Ascending aorta (tissue), 2 donors: ENCODE results near the gene KIAA0825. TPM values are rescaled to one million over a fixed set of nuclear protein-coding genes. Genes with fewer than 3 reads are reported as not detected.

Source experiments
- DNase-seq, 2 donors: peaks; one replicate each; pipeline ENCODE4 v3.0.0-alpha.2; 2019; ENCODE audit warnings: low spot score in 2 of 2
- H3K27ac ChIP-seq, 2 donors: fragments of 200-600 bp; sonication (generic); one replicate each; pipeline ENCODE4 v1.5.1; 2016 to 2017; ENCODE audit warnings: mild to moderate bottlenecking in 1 of 2
- H3K27me3 ChIP-seq: fragments of 200-600 bp; sonication (generic); one replicate; pipeline ENCODE4 v1.5.1; 2017
- H3K36me3 ChIP-seq, 2 donors: fragments of 200-600 bp; sonication (generic); one replicate each; pipeline ENCODE4 v1.5.1; 2016
- H3K4me1 ChIP-seq, 2 donors: fragments of 200-600 bp; sonication (generic); one replicate each; pipeline ENCODE4 v1.5.1; 2016 to 2017; ENCODE audit warnings: mild to moderate bottlenecking in 1 of 2
- H3K4me3 ChIP-seq, 2 donors: fragments of 200-600 bp; sonication (generic); one replicate each; pipeline ENCODE4 v1.5.1; 2016 to 2017; ENCODE audit warnings: mild to moderate bottlenecking in 1 of 2
- H3K9me3 ChIP-seq, 2 donors: fragments of 200-600 bp; sonication (generic); one replicate each; pipeline ENCODE4 v1.5.1; 2016
- intact Hi-C: fragments of 100-400 bp; cut with DNase I; formaldehyde crosslinking; loops from one replicate; pipeline ENCODE4 v1.15.1; 2023
- total RNA-seq: library from RNA; depleted of rRNA; stranded (reverse); fragments of >200 nt; gene quantifications from one replicate; pipeline ENCODE4 v1.1.0, GENCODE V29; 2016
- TF ChIP-seq, protein P1 (sequence below), 3 experiments: fragments of 200-600 bp in 2 of 3; fragments of 450-650 bp in 1 of 3; sonication (generic) in 2 of 3; IDR thresholded peaks; one replicate each; pipeline ENCODE4 v1.5.1; 2016 to 2019; ENCODE audit warnings: antibody characterized with exemption in 3 of 3, mild to moderate bottlenecking in 1 of 3, moderate library complexity in 1 of 3

Gene KIAA0825
- total RNA-seq, 1 donor from 2014 or later, result 2.4 TPM

DNA sequence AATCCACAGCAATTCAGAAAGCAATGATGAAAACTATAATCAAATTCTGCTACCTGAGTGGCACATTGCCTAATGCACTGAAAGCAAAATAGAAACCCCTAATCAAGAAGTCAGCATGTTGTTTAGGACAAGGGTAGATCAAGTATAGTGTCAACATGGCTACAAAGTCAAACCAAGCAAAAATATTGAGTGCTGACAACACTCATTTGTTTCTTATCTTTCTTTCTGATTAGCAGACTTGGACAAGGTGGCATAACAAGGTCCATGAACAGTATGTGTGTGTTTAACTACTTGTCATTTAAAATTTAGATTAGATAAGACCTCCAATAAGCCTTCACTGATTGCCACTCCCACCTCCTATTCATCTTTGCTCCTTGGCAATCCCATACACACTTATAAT, 332.4 kb downstream of the KIAA0825 start:
- no peaks in the 10 kb centered on the region for H3K4me1 ChIP-seq
- intact Hi-C loops, result no loop called here
- H3K9me3 ChIP-seq, result no peaks in the 10 kb centered on the region
- H3K27me3 ChIP-seq, result no peaks in the 10 kb centered on the region
- no peak overlapping the region for H3K27ac ChIP-seq
- DNase-seq, result no peak
- H3K36me3 ChIP-seq, result no peaks in the 10 kb centered on the region
- H3K4me3 ChIP-seq, result no peak overlapping the region
- TF ChIP-seq, protein P1, sequence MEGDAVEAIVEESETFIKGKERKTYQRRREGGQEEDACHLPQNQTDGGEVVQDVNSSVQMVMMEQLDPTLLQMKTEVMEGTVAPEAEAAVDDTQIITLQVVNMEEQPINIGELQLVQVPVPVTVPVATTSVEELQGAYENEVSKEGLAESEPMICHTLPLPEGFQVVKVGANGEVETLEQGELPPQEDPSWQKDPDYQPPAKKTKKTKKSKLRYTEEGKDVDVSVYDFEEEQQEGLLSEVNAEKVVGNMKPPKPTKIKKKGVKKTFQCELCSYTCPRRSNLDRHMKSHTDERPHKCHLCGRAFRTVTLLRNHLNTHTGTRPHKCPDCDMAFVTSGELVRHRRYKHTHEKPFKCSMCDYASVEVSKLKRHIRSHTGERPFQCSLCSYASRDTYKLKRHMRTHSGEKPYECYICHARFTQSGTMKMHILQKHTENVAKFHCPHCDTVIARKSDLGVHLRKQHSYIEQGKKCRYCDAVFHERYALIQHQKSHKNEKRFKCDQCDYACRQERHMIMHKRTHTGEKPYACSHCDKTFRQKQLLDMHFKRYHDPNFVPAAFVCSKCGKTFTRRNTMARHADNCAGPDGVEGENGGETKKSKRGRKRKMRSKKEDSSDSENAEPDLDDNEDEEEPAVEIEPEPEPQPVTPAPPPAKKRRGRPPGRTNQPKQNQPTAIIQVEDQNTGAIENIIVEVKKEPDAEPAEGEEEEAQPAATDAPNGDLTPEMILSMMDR (IDR thresholded peaks at IDR 0.05), result no peak

- H3K4me3 ChIP-seq, result no peak overlapping the region
- TF ChIP-seq, protein P1 (IDR thresholded peaks at IDR 0.05), result no peak
- H3K27ac ChIP-seq, result no peak overlapping the region
- no peaks in the 10 kb centered on the region for H3K27me3 ChIP-seq
- intact Hi-C loops, result no loop called here
- no peak for DNase-seq
- no peaks in the 10 kb centered on the region for H3K36me3 ChIP-seq
- no peaks in the 10 kb centered on the region for H3K4me1 ChIP-seq
- H3K9me3 ChIP-seq, result no peaks in the 10 kb centered on the region
Measured at GRCh38 chr5:94283093-94283492, 335.3 kb downstream of the KIAA0825 start.

GRCh38 chr5:94281236-94281801, 337.1 kb downstream of the KIAA0825 start:
- no peak overlapping the region for H3K27ac ChIP-seq
- no peaks in the 10 kb centered on the region for H3K27me3 ChIP-seq
- H3K9me3 ChIP-seq, result no peaks in the 10 kb centered on the region
- H3K4me1 ChIP-seq, result no peaks in the 10 kb centered on the region
- TF ChIP-seq, protein P1 (IDR thresholded peaks at IDR 0.05), result no peak
- no peak for DNase-seq
- H3K4me3 ChIP-seq, result no peak overlapping the region
- intact Hi-C loops, result no loop called here
- H3K36me3 ChIP-seq, result no peaks in the 10 kb centered on the region

GRCh38 chr5:94276751-94277150, 341.7 kb downstream of the KIAA0825 start:
- no peak for DNase-seq
- H3K4me1 ChIP-seq, result no peaks in the 10 kb centered on the region
- no peak overlapping the region for H3K27ac ChIP-seq
- intact Hi-C loops, result no loop called here
- H3K36me3 ChIP-seq, result no peaks in the 10 kb centered on the region
- no peaks in the 10 kb centered on the region for H3K27me3 ChIP-seq
- TF ChIP-seq, protein P1 (IDR thresholded peaks at IDR 0.05), result no peak
- no peak overlapping the region for H3K4me3 ChIP-seq
- no peaks in the 10 kb centered on the region for H3K9me3 ChIP-seq

GRCh38 chr5:94276048-94276447, 342.4 kb downstream of the KIAA0825 start:
- intact Hi-C loops, result no loop called here
- Histone ChIP-seq H3K27ac (no peak overlapping the region), H3K4me1 (no peaks in the 10 kb centered on the region), H3K9me3 (no peaks in the 10 kb centered on the region), H3K27me3 (no peaks in the 10 kb centered on the region), H3K4me3 (no peak overlapping the region), H3K36me3 (no peaks in the 10 kb centered on the region)
- TF ChIP-seq, protein P1 (IDR thresholded peaks at IDR 0.05), result no peak
- DNase-seq, result no peak

GRCh38 chr5:94274707-94275106, 343.7 kb downstream of the KIAA0825 start:
- no peak for DNase-seq
- intact Hi-C loops, result no loop called here
- Histone ChIP-seq H3K4me1 (no peaks in the 10 kb centered on the region), H3K27me3 (no peaks in the 10 kb centered on the region), H3K36me3 (no peaks in the 10 kb centered on the region), H3K4me3 (no peak overlapping the region), H3K9me3 (no peaks in the 10 kb centered on the region), H3K27ac (no peak overlapping the region)
- TF ChIP-seq, protein P1 (IDR thresholded peaks at IDR 0.05), result no peak
